HCT116 (cell line): ENCODE results near the gene PUM1. TPM values are rescaled to one million over a fixed set of nuclear protein-coding genes. Genes with fewer than 3 reads are reported as not detected.

Experiments
- ATAC-seq: fragments of 200-7000 bp; cut with Tn5 transposase; 2 replicates; pipeline ENCODE4 v1.9.1; 2020; ENCODE audit warnings: mild to moderate bottlenecking, moderate library complexity
- BruUV-seq: library from RNA; stranded (reverse); fragments of 400-500 nt; replicated peaks from 2 replicates; lab custom pipeline; 2021; lab: Mats Ljungman, UMichigan
- CTCF ChIA-PET: fragments of 300-600 bp; sonication (Branson Sonifier 250); formaldehyde crosslinking; loops from one replicate; lab custom pipeline; 2021; ENCODE audit warnings: antibody characterized with exemption; lab: Charles Lee
- POLR2A ChIA-PET: fragments of 300-600, 350-600 bp; sonication (Branson Sonifier 250); formaldehyde crosslinking; loops from one replicate; lab custom pipeline; 2021; ENCODE audit warnings: antibody characterized with exemption; lab: Charles Lee
- RAD21 ChIA-PET, 2 experiments: fragments of 300-600 bp; sonication (Branson Sonifier 250); formaldehyde crosslinking; loops; one replicate each; lab custom pipeline; 2023; ENCODE audit warnings: low total read pairs in 2 of 2; ENCODE audit not compliant: uncharacterized antibody in 2 of 2, unreplicated experiment in 2 of 2, low non-redundant PET in 1 of 2; lab: Charles Lee
- DNase-seq: peaks from one replicate; pipeline ENCODE4 v3.0.0-alpha.2; 2010; ENCODE audit warnings: low read depth, low spot score
- H2AFZ ChIP-seq: fragments of 200-600 bp; shearing (Covaris generic), sonication (generic); 2 replicates; pipeline ENCODE4 v1.6.1; 2017; ENCODE audit warnings: low read depth, mixed run types, mixed read lengths, antibody characterized with exemption, low read length; ENCODE audit not compliant: poor library complexity, severe bottlenecking
- H3K27ac ChIP-seq: 2 replicates; pipeline ENCODE4 v1.5.1; 2012; ENCODE audit warnings: low read depth, low read length
- H3K27me3 ChIP-seq: fragments of 200-600 bp; sonication (generic); 2 replicates; pipeline ENCODE4 v1.6.1; 2016; ENCODE audit warnings: mixed run types, low read length, mixed read lengths; ENCODE audit not compliant: insufficient read depth
- H3K36me3 ChIP-seq, 2 experiments: fragments of 200-500 bp in 1 of 2; fragments of 200-600 bp in 1 of 2; sonication (Bioruptor generic) in 1 of 2; sonication (generic) in 1 of 2; 2 replicates each; pipeline versions ENCODE4 v1.5.1 to v1.6.1; 2014 to 2016; ENCODE audit warnings: low read length in 2 of 2, inconsistent platforms in 1 of 2, mixed read lengths in 1 of 2, mixed run types in 1 of 2; ENCODE audit not compliant: insufficient read depth in 2 of 2, control insufficient read depth in 1 of 2
- H3K4me1 ChIP-seq, 2 experiments: fragments of 200-600 bp in 1 of 2; sonication (generic) in 1 of 2; 2 replicates each; pipeline versions ENCODE4 v1.5.1 to v1.6.1; 2012 to 2017; ENCODE audit warnings: low read length in 2 of 2, inconsistent platforms in 1 of 2, mild to moderate bottlenecking in 1 of 2, mixed read lengths in 1 of 2, mixed run types in 1 of 2, moderate library complexity in 1 of 2; ENCODE audit not compliant: insufficient read depth in 2 of 2, control insufficient read depth in 1 of 2
- H3K4me2 ChIP-seq: fragments of 200-600 bp; sonication (generic); 2 replicates; pipeline ENCODE4 v1.6.1; 2017; ENCODE audit warnings: mixed run types, low read length, mixed read lengths
- H3K4me3 ChIP-seq, 2 experiments: fragments of 200-600 bp in 1 of 2; sonication (generic) in 1 of 2; replicated peaks in 1 of 2; 2 replicates each; pipeline ENCODE4 v1.5.1; 2011 to 2016; ENCODE audit warnings: low read length in 2 of 2, control low read depth in 1 of 2, low read depth in 1 of 2, mild to moderate bottlenecking in 1 of 2, mixed read lengths in 1 of 2, mixed run types in 1 of 2
- H3K79me2 ChIP-seq: fragments of 200-600 bp; sonication (generic); 2 replicates; pipeline ENCODE4 v1.6.1; 2017; ENCODE audit warnings: mild to moderate bottlenecking, mixed run types, low read length, moderate library complexity, mixed read lengths; ENCODE audit not compliant: insufficient read depth
- H3K9ac ChIP-seq: fragments of 200-600 bp; sonication (generic); 2 replicates; pipeline ENCODE4 v1.6.1; 2016; ENCODE audit warnings: low read length, mixed read lengths
- H3K9me2 ChIP-seq: fragments of 200-600 bp; sonication (generic), shearing (Covaris generic); 2 replicates; pipeline ENCODE4 v1.6.1; 2017; ENCODE audit warnings: mixed run types, mild to moderate bottlenecking, moderate library complexity; ENCODE audit not compliant: insufficient read depth
- H3K9me3 ChIP-seq, 2 experiments: fragments of 200-500 bp in 1 of 2; fragments of 200-600 bp in 1 of 2; sonication (Bioruptor generic) in 1 of 2; sonication (generic) in 1 of 2; 2 replicates each; pipeline ENCODE4 v1.6.1; 2014 to 2017; ENCODE audit warnings: low read length in 2 of 2, mixed read lengths in 2 of 2, inconsistent platforms in 1 of 2, low read depth in 1 of 2, mild to moderate bottlenecking in 1 of 2, mixed run types in 1 of 2, moderate library complexity in 1 of 2; ENCODE audit not compliant: control insufficient read depth in 1 of 2, insufficient read depth in 1 of 2
- H4K20me1 ChIP-seq: fragments of 200-600 bp; sonication (generic), shearing (Covaris generic); 2 replicates; pipeline ENCODE4 v1.6.1; 2017; ENCODE audit warnings: mixed run types, mild to moderate bottlenecking, moderate library complexity; ENCODE audit not compliant: insufficient read depth
- REST ChIP-seq: IDR thresholded peaks from 2 replicates; pipeline ENCODE4 v1.6.1; 2012; ENCODE audit warnings: low read depth
- TCF7L2 ChIP-seq: IDR thresholded peaks from 2 replicates; pipeline ENCODE4 v1.7.0; 2011; ENCODE audit warnings: borderline replicate concordance, inconsistent platforms; ENCODE audit not compliant: insufficient read depth, insufficient read length; ENCODE audit errors: extremely low read depth
- intact Hi-C: fragments of 100-400 bp; cut with micrococcal nuclease; formaldehyde crosslinking; loops from 2 replicates; pipeline ENCODE4 v1.10.0; 2022
- total RNA-seq: library from RNA; stranded (reverse); gene quantifications from one replicate; pipeline ENCODE4 v1.2.1, GENCODE V29; 2021; ENCODE audit not compliant: unreplicated experiment

PUM1 gene
- total RNA-seq, 1 experiment from 2014 or later = 113 TPM

GRCh38 chr1:30906631-30907441, 158.7 kb downstream of the PUM1 start:
- H3K4me1 ChIP-seq = peaks cover 28 to 44% of the 10 kb centered on the region in 2 experiments
- ChIA-PET RAD21 (no interaction called here), CTCF (interaction anchor here (8.9 kb wide), 1 partner anchor 104 kb away, joined by 242 read pairs; no protein-coding TSS in a partner anchor)
- H3K27me3 ChIP-seq = no peaks in the 10 kb centered on the region
- no peaks in the 10 kb centered on the region for H4K20me1 ChIP-seq
- H3K4me2 ChIP-seq = peak overlapping the region; percentile 86
- H3K9me2 ChIP-seq = no peaks in the 10 kb centered on the region
- H3K4me3 ChIP-seq = peak overlapping the region; percentile 63 to 76; a peak in 2 of 4 replicates
- intact Hi-C loops = no loop called here
- no peak for TF ChIP-seq REST
- TF ChIP-seq TCF7L2 = no peak
- TF ChIP-seq, all 23 proteins: peak for 0
- POLR2A ChIA-PET = no interaction called here
- H3K9me3 ChIP-seq = no peaks in the 10 kb centered on the region
- no peak overlapping the region for H3K27ac ChIP-seq
- H2AFZ ChIP-seq = no peak overlapping the region
- peaks cover 24% of the 10 kb centered on the region for H3K79me2 ChIP-seq
- 0 out of 2 replicates have a peak overlapping the region, but pooled peaks have one; percentile 72 for H3K9ac ChIP-seq
- ATAC-seq = no peak
- no TSS peak for BruUV-seq
- no peaks in the 10 kb centered on the region for H3K36me3 ChIP-seq
- no peak for DNase-seq
